Prostate gland (tissue), 2 donors: ENCODE data around the gene CCPG1. TPM values are rescaled to one million over a fixed set of nuclear protein-coding genes. Genes with fewer than 3 reads are reported as not detected.
"Not testable (repeated sequence)": the region's sequence is repeated elsewhere in the genome, so short reads cannot be mapped to it uniquely, and the experiment has no call there.

ENCODE experiments used
- DNase-seq: peaks from one replicate; pipeline ENCODE4 v3.0.0-alpha.2; 2019; ENCODE audit warnings: low spot score
- H3K27ac ChIP-seq, 2 donors: fragments of 200-600 bp; sonication (generic); 2 replicates each; pipeline ENCODE4 v1.5.1; 2017 to 2019
- H3K27me3 ChIP-seq: fragments of 200-600 bp; sonication (generic); replicated peaks from 2 replicates; pipeline ENCODE4 v1.5.1; 2019; ENCODE audit not compliant: insufficient read depth
- H3K36me3 ChIP-seq, 2 donors: fragments of 200-600 bp; sonication (generic); 1 replicate in 1 of 2; 2 replicates in 1 of 2; pipeline versions ENCODE4 v1.5.1 to v1.8.1; 2017 to 2019
- H3K4me1 ChIP-seq: fragments of 200-600 bp; sonication (generic); replicated peaks from 2 replicates; pipeline ENCODE4 v1.5.1; 2019
- H3K4me3 ChIP-seq, 2 donors: fragments of 200-600 bp; sonication (generic); 2 replicates each; pipeline ENCODE4 v1.5.1; 2017 to 2019
- H3K9me3 ChIP-seq: fragments of 200-600 bp; sonication (generic); 2 replicates; pipeline ENCODE4 v1.5.1; 2017
- POLR2A ChIP-seq: fragments of 450-650 bp; IDR thresholded peaks from one replicate; pipeline ENCODE4 v1.6.1; 2016; ENCODE audit warnings: antibody characterized with exemption, mild to moderate bottlenecking
- POLR2AphosphoS5 ChIP-seq: sonication (generic); formaldehyde crosslinking; IDR thresholded peaks from one replicate; pipeline ENCODE4 v1.6.1; 2017; ENCODE audit warnings: antibody characterized with exemption
- WGBS: methylation state at CpG from one replicate; pipeline ENCODE4 v1.1.5; 2018; 5-methylcytosine and 5-hydroxymethylcytosine counted together
- intact Hi-C: fragments of 100-400 bp; cut with DNase I; formaldehyde crosslinking; loops from one replicate; pipeline ENCODE4 v1.14.2; 2022
- total RNA-seq, 2 donors: library from RNA; depleted of rRNA; stranded (reverse); fragments of >200 nt; gene quantifications; one replicate each; pipeline ENCODE4 v1.1.0, GENCODE V29; 2016
- TF ChIP-seq, protein P1 (sequence below), 4 experiments: fragments of 200-600 bp in 2 of 4; fragments of 450-650 bp in 2 of 4; sonication (generic) in 2 of 4; IDR thresholded peaks; 1 replicate in 3 of 4; 2 replicates in 1 of 4; pipeline ENCODE4 v1.5.1; 2016 to 2019; ENCODE audit warnings: antibody characterized with exemption in 4 of 4, mild to moderate bottlenecking in 2 of 4, moderate library complexity in 2 of 4

Gene CCPG1
- total RNA-seq, 2 donors from 2014 or later = 23.4 to 78.2 TPM

DNA sequence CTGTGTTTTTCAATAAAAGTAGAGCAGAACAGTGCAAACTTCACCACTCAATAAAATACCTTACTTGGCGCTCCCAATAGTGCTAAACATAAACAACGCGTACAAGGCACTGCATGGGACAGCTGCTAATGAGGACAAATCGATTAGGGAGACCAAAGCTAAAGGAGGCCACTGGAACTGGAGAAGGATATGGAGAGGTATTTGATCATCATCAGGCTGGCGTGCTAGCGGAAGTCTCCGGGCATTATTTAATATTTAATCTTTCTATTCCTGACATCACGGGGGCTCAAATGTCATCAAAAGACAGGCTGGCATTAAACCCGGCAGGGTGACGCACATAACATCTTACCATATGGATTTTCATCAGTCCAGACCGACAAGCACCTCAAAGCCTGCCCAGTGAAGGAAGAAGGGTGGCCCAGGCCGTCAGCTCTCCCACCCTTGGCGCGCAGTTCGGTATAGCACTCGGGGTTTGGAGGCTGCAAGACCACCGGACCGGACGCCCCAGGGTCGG is 604 bp downstream of the CCPG1 start:
- Histone ChIP-seq H3K27me3 (no peaks in the 10 kb centered on the region), H3K27ac (peak overlapping the region; percentile 85 to 90), H3K36me3 (no peaks in the 10 kb centered on the region), H3K9me3 (no peaks in the 10 kb centered on the region), H3K4me3 (peak overlapping the region; percentile 65 to 85), H3K4me1 (no peaks in the 10 kb centered on the region)
- no peak for DNase-seq
- intact Hi-C loops = loop anchor here (10.0 kb wide), 1 partner anchor 177 kb away; the partner anchor contains the start of gene PYGO1
- TF ChIP-seq POLR2A = no peak
- TF ChIP-seq POLR2AphosphoS5 = no peak
- TF ChIP-seq, protein P1, sequence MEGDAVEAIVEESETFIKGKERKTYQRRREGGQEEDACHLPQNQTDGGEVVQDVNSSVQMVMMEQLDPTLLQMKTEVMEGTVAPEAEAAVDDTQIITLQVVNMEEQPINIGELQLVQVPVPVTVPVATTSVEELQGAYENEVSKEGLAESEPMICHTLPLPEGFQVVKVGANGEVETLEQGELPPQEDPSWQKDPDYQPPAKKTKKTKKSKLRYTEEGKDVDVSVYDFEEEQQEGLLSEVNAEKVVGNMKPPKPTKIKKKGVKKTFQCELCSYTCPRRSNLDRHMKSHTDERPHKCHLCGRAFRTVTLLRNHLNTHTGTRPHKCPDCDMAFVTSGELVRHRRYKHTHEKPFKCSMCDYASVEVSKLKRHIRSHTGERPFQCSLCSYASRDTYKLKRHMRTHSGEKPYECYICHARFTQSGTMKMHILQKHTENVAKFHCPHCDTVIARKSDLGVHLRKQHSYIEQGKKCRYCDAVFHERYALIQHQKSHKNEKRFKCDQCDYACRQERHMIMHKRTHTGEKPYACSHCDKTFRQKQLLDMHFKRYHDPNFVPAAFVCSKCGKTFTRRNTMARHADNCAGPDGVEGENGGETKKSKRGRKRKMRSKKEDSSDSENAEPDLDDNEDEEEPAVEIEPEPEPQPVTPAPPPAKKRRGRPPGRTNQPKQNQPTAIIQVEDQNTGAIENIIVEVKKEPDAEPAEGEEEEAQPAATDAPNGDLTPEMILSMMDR (IDR thresholded peaks at IDR 0.05) = no peak
- 3% methylated on average over 20 of the region's 20 CpGs for WGBS

DNA sequence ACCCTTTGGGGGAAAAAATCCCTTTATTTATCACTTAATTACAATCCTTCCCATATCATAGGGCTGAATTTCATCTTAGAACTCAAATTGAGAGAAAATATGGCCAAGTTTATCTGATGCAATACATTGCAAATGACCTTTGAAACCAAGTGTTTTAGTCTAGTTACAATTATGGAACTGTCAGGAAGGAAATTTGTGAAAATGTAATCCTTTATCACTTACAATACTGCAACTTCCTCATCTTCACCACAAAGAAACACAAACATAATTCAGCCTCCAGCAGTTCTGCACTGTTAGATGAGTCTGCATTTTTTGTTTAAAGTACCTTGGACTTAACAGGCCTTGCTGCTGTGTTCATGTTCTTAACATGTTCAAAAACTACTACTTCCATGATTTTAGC is 4.6 kb downstream of the CCPG1 start:
- no peak overlapping the region for H3K4me3 ChIP-seq
- H3K36me3 ChIP-seq = no peaks in the 10 kb centered on the region
- no peaks in the 10 kb centered on the region for H3K27me3 ChIP-seq
- no peaks in the 10 kb centered on the region for H3K4me1 ChIP-seq
- H3K9me3 ChIP-seq = no peaks in the 10 kb centered on the region
- DNase-seq = no peak
- H3K27ac ChIP-seq = no peak overlapping the region
- intact Hi-C loops = loop anchor here (10.0 kb wide), 1 partner anchor 181 kb away; the partner anchor contains the start of gene PYGO1
- TF ChIP-seq POLR2AphosphoS5 (no peak), POLR2A (no peak)
- TF ChIP-seq, protein P1 (IDR thresholded peaks at IDR 0.05) = no peak

DNA sequence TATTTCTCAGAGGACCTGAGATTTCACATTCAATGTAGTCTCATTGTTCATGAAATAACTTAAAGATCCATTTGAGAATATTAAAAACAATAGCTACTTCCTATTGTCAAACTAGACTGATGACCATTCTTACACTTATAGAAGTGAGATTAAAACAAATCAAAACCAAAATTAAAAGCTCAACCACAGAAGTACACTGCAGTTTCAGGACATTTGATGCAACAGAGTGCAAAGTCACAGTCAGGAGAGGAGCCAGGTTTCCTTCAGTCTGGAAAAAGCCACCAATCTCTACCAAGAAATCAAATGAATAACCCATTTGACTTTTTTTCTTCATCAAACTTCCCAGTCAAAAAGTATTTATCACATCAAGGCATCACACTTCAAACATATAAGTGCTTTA is 5.5 kb downstream of the CCPG1 start:
- no peaks in the 10 kb centered on the region for H3K36me3 ChIP-seq
- no peak for TF ChIP-seq POLR2A
- no peak for TF ChIP-seq POLR2AphosphoS5
- TF ChIP-seq, protein P1 (IDR thresholded peaks at IDR 0.05) = no peak
- no peaks in the 10 kb centered on the region for H3K9me3 ChIP-seq
- no peaks in the 10 kb centered on the region for H3K4me1 ChIP-seq
- no peaks in the 10 kb centered on the region for H3K27me3 ChIP-seq
- no peak for DNase-seq
- intact Hi-C loops = loop anchor here (10.0 kb wide), 1 partner anchor 182 kb away; the partner anchor contains the start of gene PYGO1
- H3K4me3 ChIP-seq = no peak overlapping the region
- H3K27ac ChIP-seq = no peak overlapping the region

DNA sequence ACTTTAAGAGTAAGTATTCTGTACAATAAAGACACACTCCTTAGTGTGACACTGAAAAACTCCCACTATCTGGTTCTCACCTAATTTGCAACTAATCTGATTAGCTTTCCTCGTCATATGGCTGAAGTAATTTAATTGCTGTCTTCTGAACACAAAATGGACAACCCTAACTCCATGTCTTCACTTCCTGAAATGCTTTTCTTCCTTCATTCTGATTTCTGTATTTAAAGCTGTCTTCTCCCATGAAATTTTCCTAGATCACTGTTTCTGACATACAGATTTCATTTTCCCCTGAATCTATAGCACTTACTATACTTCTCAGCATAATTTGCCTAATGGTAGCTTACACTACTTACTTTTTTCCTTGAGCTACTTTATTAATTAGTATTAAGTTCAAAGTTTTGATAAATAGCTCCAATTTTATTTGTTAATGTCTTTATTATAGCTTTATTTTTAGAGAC is 6.3 kb downstream of the CCPG1 start:
- Histone ChIP-seq H3K27me3 (no peaks in the 10 kb centered on the region), H3K4me3 (no peak overlapping the region), H3K9me3 (no peaks in the 10 kb centered on the region), H3K27ac (no peak overlapping the region), H3K4me1 (no peaks in the 10 kb centered on the region), H3K36me3 (no peaks in the 10 kb centered on the region)
- intact Hi-C loops = loop anchor here (10.0 kb wide), 1 partner anchor 183 kb away; the partner anchor contains the start of gene PYGO1
- TF ChIP-seq POLR2A (no peak), POLR2AphosphoS5 (no peak)
- TF ChIP-seq, protein P1 (IDR thresholded peaks at IDR 0.05) = no peak
- 84% methylated on average over 1 of the region's 1 CpG for WGBS
- DNase-seq = no peak

DNA sequence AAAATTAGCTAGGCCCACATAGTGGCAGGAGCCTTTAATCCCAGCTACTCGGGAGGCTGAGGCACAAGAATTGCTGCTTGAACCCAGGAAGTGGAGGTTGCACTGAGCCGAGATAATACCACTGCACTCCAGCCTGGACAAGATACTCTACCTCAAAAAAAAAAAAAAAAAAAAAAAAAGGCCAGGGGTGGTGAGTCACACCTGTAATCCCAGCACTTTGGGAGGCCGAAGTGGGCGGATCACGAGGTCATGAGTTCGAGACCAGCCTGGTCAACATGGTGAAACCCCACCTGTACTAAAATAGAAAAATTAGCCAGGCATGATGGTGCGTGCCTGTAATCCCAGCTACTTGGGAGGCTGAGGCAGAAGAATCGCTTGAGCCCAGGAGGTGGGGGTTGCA is 8.1 kb downstream of the CCPG1 start:
- not testable (repeated sequence) for H3K4me3 ChIP-seq, DNase-seq, H3K27me3 ChIP-seq, H3K27ac ChIP-seq, H3K36me3 ChIP-seq, H3K9me3 ChIP-seq, H3K4me1 ChIP-seq
- intact Hi-C loops = loop anchor here (10.0 kb wide), 1 partner anchor 185 kb away; the partner anchor contains the start of gene PYGO1
- WGBS = 92% methylated on average over 8 of the region's 8 CpGs
